K562 (cell line): Measurements from ENCODE around the gene TEX35. TPM values are rescaled to one million over a fixed set of nuclear protein-coding genes. Genes with fewer than 3 reads are reported as not detected.
A peak's percentile ranks its signal among the peaks of the same experiment; 100 is the strongest.

Source experiments
- ATAC-seq: fragments of 200-7000 bp; cut with Tn5 transposase; 3 replicates; pipeline ENCODE4 v1.9.1; 2020; ENCODE audit warnings: moderate library complexity
- BruUV-seq: library from RNA; stranded (reverse); fragments of 400-500 nt; replicated peaks from 2 replicates; lab custom pipeline; 2021; lab: Mats Ljungman, UMichigan
- CTCF ChIA-PET: fragments of 300-600 bp; formaldehyde crosslinking; extraction: SDS; loops from one replicate; lab custom pipeline; 2021; ENCODE audit warnings: low intra/inter-chr PET ratio; lab: Yijun Ruan, JAX
- POLR2A ChIA-PET: fragments of 300-600, 350-650 bp; sonication (Branson Sonifier 250); formaldehyde crosslinking; extraction: SDS; loops from one replicate; lab custom pipeline; 2021; ENCODE audit warnings: antibody characterized with exemption, inconsistent platforms; lab: Yijun Ruan, JAX
- DNase-seq, 4 experiments: peaks; one replicate each; pipeline versions ENCODE4 v3.0.0 to v3.0.0-alpha.2; 2011 to 2018; ENCODE audit warnings: low spot score in 3 of 4, mixed read lengths in 3 of 4; ENCODE audit errors: extremely low read depth in 1 of 4
- FAIRE-seq: peaks from 2 replicates; lab custom pipeline; 2011; peaks lifted over from hg19 to GRCh38; lab: Jason Lieb, UNC
- H2AFZ ChIP-seq: 2 replicates; pipeline ENCODE4 v1.6.0; 2011; ENCODE audit warnings: low read depth, low read length, control low read depth, inconsistent platforms
- H3K27ac ChIP-seq: fragments of 200-600 bp; 3 replicates; pipeline ENCODE4 v1.8.0; 2011; ENCODE audit warnings: low read depth, mild to moderate bottlenecking, control low read depth, inconsistent platforms, low read length, moderate library complexity, mixed read lengths; ENCODE audit errors: extremely low read depth
- H3K27me3 ChIP-seq, 2 experiments: fragments of 300-600 bp in 1 of 2; 2 replicates in 1 of 2; 3 replicates in 1 of 2; pipeline versions ENCODE4 v1.6.0 to v1.8.0; 2011; ENCODE audit warnings: inconsistent platforms in 2 of 2, low read length in 2 of 2, mild to moderate bottlenecking in 1 of 2, mixed read lengths in 1 of 2, moderate library complexity in 1 of 2; ENCODE audit not compliant: control insufficient read depth in 2 of 2, insufficient read depth in 2 of 2
- H3K36me3 ChIP-seq: fragments of 300-600 bp; 3 replicates; pipeline ENCODE4 v1.8.0; 2011; ENCODE audit warnings: mild to moderate bottlenecking, low read length, inconsistent platforms; ENCODE audit not compliant: control insufficient read depth, insufficient read depth
- H3K4me1 ChIP-seq, 2 experiments: fragments of 200-600 bp in 1 of 2; replicated peaks in 1 of 2; 2 replicates in 1 of 2; 3 replicates in 1 of 2; pipeline versions ENCODE4 v1.5.1 to v1.8.0; 2011; ENCODE audit warnings: inconsistent platforms in 2 of 2, low read length in 2 of 2, mild to moderate bottlenecking in 1 of 2, mixed read lengths in 1 of 2, moderate library complexity in 1 of 2; ENCODE audit not compliant: control insufficient read depth in 2 of 2, insufficient read depth in 2 of 2
- H3K4me2 ChIP-seq: 2 replicates; pipeline ENCODE4 v1.6.1; 2011; ENCODE audit warnings: low read length, control low read depth, inconsistent platforms, mixed read lengths; ENCODE audit not compliant: insufficient read depth
- H3K4me3 ChIP-seq: fragments of 200-600 bp; sonication (generic), shearing (Covaris generic); 2 replicates; pipeline ENCODE4 v1.5.1; 2016; ENCODE audit warnings: control low read depth, inconsistent platforms
- H3K79me2 ChIP-seq: fragments of 200-600 bp; 3 replicates; pipeline ENCODE4 v1.8.0; 2011; ENCODE audit warnings: low read length, inconsistent platforms; ENCODE audit not compliant: control insufficient read depth, insufficient read depth
- H3K9ac ChIP-seq, 2 experiments: 2 replicates each; pipeline versions ENCODE4 v1.6.0 to v1.6.1; 2011; ENCODE audit warnings: low read depth in 2 of 2, low read length in 2 of 2, control low read depth in 1 of 2, inconsistent platforms in 1 of 2, mild to moderate bottlenecking in 1 of 2, mixed read lengths in 1 of 2; ENCODE audit not compliant: insufficient read depth in 1 of 2
- H3K9me1 ChIP-seq: one replicate; pipeline ENCODE4 v1.6.0; 2011; ENCODE audit warnings: inconsistent platforms, mild to moderate bottlenecking, low read length, moderate library complexity; ENCODE audit not compliant: control insufficient read depth, insufficient read depth
- H3K9me3 ChIP-seq: replicated peaks from 2 replicates; pipeline ENCODE4 v1.5.1; 2011; ENCODE audit warnings: low read depth, low read length, inconsistent platforms; ENCODE audit not compliant: control insufficient read depth, insufficient read depth
- H4K20me1 ChIP-seq: replicated peaks from 2 replicates; pipeline ENCODE4 v1.6.1; 2011; ENCODE audit warnings: low read length, inconsistent platforms, mixed read lengths; ENCODE audit not compliant: control insufficient read depth, insufficient read depth
- CCNT2 ChIP-seq: IDR thresholded peaks from 2 replicates; pipeline ENCODE4 v1.6.1; 2011; ENCODE audit warnings: borderline replicate concordance, low read depth, mild to moderate bottlenecking, moderate library complexity, mixed read lengths, low read length; ENCODE audit not compliant: insufficient read length; ENCODE audit errors: extremely low read depth
- HOXB6 ChIP-seq: fragments of 250-450 bp; sonication (Bioruptor Pico); IDR thresholded peaks from 2 replicates; pipeline ENCODE4 v1.5.1; 2022; ENCODE audit warnings: mild to moderate bottlenecking, borderline replicate concordance
- NKRF ChIP-seq: fragments of 450-650 bp; IDR thresholded peaks from 2 replicates; pipeline ENCODE4 v1.6.1; 2016; ENCODE audit warnings: borderline replicate concordance
- WHSC1 ChIP-seq: IDR thresholded peaks from one replicate; pipeline ENCODE4 v1.6.1; 2012; ENCODE audit warnings: low read length, control low read depth, inconsistent platforms
- ZNF217 ChIP-seq: sonication (generic); formaldehyde crosslinking; IDR thresholded peaks from 2 replicates; pipeline ENCODE4 v1.8.0; 2022; ENCODE audit warnings: mild to moderate bottlenecking, missing genetic modification reagents
- ZNF511 ChIP-seq: sonication (generic); formaldehyde crosslinking; IDR thresholded peaks from 2 replicates; pipeline ENCODE4 v1.8.0; 2022; ENCODE audit warnings: mild to moderate bottlenecking, missing genetic modification reagents
- ZNF717 ChIP-seq: fragments of 250-450 bp; sonication (Bioruptor Pico); IDR thresholded peaks from 2 replicates; pipeline ENCODE4 v1.5.0; 2021
- WGBS: fragments of 100-300 bp; shearing (Covaris generic); methylation state at CpG from one replicate; pipeline ENCODE4 v1.1.6; 2016; ENCODE audit warnings: low coverage, mixed read lengths; ENCODE audit not compliant: insufficient coverage; ENCODE audit errors: missing lambda C conversion rate; 5-methylcytosine and 5-hydroxymethylcytosine counted together
- in situ Hi-C: fragments of 300-500 bp; cut with MboI; formaldehyde crosslinking; loops from 4 replicates; pipeline ENCODE4 v1.15.0; 2018; ENCODE audit warnings: inconsistent platforms, mixed read lengths
- intact Hi-C: fragments of 100-400 bp; cut with micrococcal nuclease; formaldehyde crosslinking; loops from 2 replicates; pipeline ENCODE4 v1.14.2; 2022
- polyA plus RNA-seq, 8 experiments: library from polyadenylated mRNA; depleted of rRNA in 4 of 8; stranded (reverse) in 5 of 8; unstranded in 3 of 8; fragments of >200 nt; fragmentation: Nextera tagmentation in 2 of 8; fragmentation: Illumina TruSeq in 1 of 8; extraction: Ambion mirVana in 2 of 8; extraction: Trizol in 1 of 8; gene quantifications; 2 replicates each; pipeline versions ENCODE4 v1.2.1 to v1.2.3, GENCODE V29; 2011 to 2014; ENCODE audit warnings: inconsistent platforms in 1 of 8, missing spikeins in 1 of 8
- total RNA-seq, 7 experiments: library from RNA; depleted of rRNA in 6 of 7; stranded (reverse); fragments of >200 nt in 6 of 7; fragmentation: Illumina TruSeq in 2 of 7; extraction: Trizol in 2 of 7; gene quantifications; 2 replicates each; pipeline versions ENCODE4 v1.2.1 to v1.2.3, GENCODE V29; 2011 to 2021; ENCODE audit warnings: low replicate concordance in 1 of 7
- TF ChIP-seq, protein P1 (sequence below): fragments of 250-450 bp; sonication (Bioruptor Pico); IDR thresholded peaks from 2 replicates; pipeline ENCODE4 v1.5.0; 2022; ENCODE audit warnings: mild to moderate bottlenecking
- TF ChIP-seq, protein P2 (sequence below): fragments of 450-650 bp; IDR thresholded peaks from 2 replicates; pipeline ENCODE4 v1.7.0; 2016; ENCODE audit warnings: borderline replicate concordance

Gene TEX35
- total and polyA plus RNA-seq, 9 of the 15 experiments (the other 6 are each of a cell fraction or from before 2014, with no cell fraction given), result not detected

GRCh38 chr1:178538192-178538916 is 25.4 kb downstream of the TEX35 start (continued):
- TF ChIP-seq NKRF (no peak), WHSC1 (no peak)

- Histone ChIP-seq H3K9me3 (no peaks in the 10 kb centered on the region), H3K4me1 (peaks cover 0 to 16% of the 10 kb centered on the region in 2 experiments; a peak in 4 of 5 replicates), H3K9ac (0 out of 4 replicates have a peak overlapping the region, but pooled peaks of 1 of the 2 experiments have one; percentile 33), H4K20me1 (no peaks in the 10 kb centered on the region; the same call in 1 of the 2 replicates), H3K4me2 (no peak overlapping the region), H3K9me1 (peaks cover 5% of the 10 kb centered on the region), H3K79me2 (no peaks in the 10 kb centered on the region), H3K4me3 (no peak overlapping the region), H2AFZ (no peak overlapping the region), H3K36me3 (no peaks in the 10 kb centered on the region), H3K27me3 (peaks cover 23 to 53% of the 10 kb centered on the region in 2 experiments), H3K27ac (no peak overlapping the region)
- POLR2A ChIA-PET, result no interaction called here
- FAIRE-seq, result no peak
- BruUV-seq, result no TSS peak
- intact Hi-C loops (no loop called here), in situ Hi-C loops (loop anchor here (10.0 to 25.0 kb wide), 2 partner anchors 466 to 823 kb away; partner anchors contain the start of gene AXDND1)
- no peak for ATAC-seq
- no peak for DNase-seq
- WGBS, result 4% methylated on average over 7 of the region's 7 CpGs
- CTCF ChIA-PET, result no interaction called here
- TF ChIP-seq HOXB6 (CRISPR knock-in tag) (no peak), ZNF217 (no peak), CCNT2 (no peak), ZNF717 (CRISPR knock-in tag) (no peak), ZNF511 (CRISPR knock-in tag) (no peak)
- TF ChIP-seq, protein P1, sequence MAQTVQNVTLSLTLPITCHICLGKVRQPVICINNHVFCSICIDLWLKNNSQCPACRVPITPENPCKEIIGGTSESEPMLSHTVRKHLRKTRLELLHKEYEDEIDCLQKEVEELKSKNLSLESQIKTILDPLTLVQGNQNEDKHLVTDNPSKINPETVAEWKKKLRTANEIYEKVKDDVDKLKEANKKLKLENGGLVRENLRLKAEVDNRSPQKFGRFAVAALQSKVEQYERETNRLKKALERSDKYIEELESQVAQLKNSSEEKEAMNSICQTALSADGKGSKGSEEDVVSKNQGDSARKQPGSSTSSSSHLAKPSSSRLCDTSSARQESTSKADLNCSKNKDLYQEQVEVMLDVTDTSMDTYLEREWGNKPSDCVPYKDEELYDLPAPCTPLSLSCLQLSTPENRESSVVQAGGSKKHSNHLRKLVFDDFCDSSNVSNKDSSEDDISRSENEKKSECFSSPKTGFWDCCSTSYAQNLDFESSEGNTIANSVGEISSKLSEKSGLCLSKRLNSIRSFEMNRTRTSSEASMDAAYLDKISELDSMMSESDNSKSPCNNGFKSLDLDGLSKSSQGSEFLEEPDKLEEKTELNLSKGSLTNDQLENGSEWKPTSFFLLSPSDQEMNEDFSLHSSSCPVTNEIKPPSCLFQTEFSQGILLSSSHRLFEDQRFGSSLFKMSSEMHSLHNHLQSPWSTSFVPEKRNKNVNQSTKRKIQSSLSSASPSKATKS (CRISPR knock-in tag), result no peak
- TF ChIP-seq, protein P2, sequence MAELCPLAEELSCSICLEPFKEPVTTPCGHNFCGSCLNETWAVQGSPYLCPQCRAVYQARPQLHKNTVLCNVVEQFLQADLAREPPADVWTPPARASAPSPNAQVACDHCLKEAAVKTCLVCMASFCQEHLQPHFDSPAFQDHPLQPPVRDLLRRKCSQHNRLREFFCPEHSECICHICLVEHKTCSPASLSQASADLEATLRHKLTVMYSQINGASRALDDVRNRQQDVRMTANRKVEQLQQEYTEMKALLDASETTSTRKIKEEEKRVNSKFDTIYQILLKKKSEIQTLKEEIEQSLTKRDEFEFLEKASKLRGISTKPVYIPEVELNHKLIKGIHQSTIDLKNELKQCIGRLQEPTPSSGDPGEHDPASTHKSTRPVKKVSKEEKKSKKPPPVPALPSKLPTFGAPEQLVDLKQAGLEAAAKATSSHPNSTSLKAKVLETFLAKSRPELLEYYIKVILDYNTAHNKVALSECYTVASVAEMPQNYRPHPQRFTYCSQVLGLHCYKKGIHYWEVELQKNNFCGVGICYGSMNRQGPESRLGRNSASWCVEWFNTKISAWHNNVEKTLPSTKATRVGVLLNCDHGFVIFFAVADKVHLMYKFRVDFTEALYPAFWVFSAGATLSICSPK, result no peak
Measured at GRCh38 chr1:178539291-178539690, 26.4 kb downstream of the TEX35 start.
